H1 (cell line): Measurements from ENCODE around the gene P3H2. TPM values are rescaled to one million over a fixed set of nuclear protein-coding genes. Genes with fewer than 3 reads are reported as not detected.

Source experiments
- CTCF ChIA-PET: fragments of 300-600 bp; sonication (Branson Sonifier 250); formaldehyde crosslinking; loops from one replicate; lab custom pipeline; 2021; ENCODE audit not compliant: partially characterized antibody; lab: Charles Lee
- POLR2A ChIA-PET: fragments of 300-600 bp; sonication (Branson Sonifier 250); formaldehyde crosslinking; loops from one replicate; lab custom pipeline; 2021; ENCODE audit warnings: inconsistent platforms; ENCODE audit not compliant: partially characterized antibody; lab: Charles Lee
- DNase-seq, 2 experiments: peaks; one replicate each; pipeline versions ENCODE4 v3.0.0 to v3.0.0-alpha.2; 2010 to 2022; ENCODE audit warnings: low spot score in 2 of 2, low read depth in 1 of 2, mixed read lengths in 1 of 2
- FAIRE-seq: peaks from 2 replicates; lab custom pipeline; 2011; peaks lifted over from hg19 to GRCh38; lab: Jason Lieb, UNC
- H2AFZ ChIP-seq: 2 replicates; pipeline ENCODE4 v1.8.1; 2012; ENCODE audit warnings: low read length, inconsistent platforms
- H2AK5ac ChIP-seq: 2 replicates; pipeline ENCODE4 v1.6.1; 2013; ENCODE audit warnings: low read depth, low read length
- H2BK120ac ChIP-seq: replicated peaks from 2 replicates; pipeline ENCODE3; 2013; ENCODE audit warnings: low read depth, low read length, inconsistent platforms
- H2BK12ac ChIP-seq: 2 replicates; pipeline ENCODE4 v1.6.1; 2013; ENCODE audit warnings: low read depth, low read length
- H2BK15ac ChIP-seq: 2 replicates; pipeline ENCODE4 v1.6.1; 2013; ENCODE audit warnings: low read length
- H2BK20ac ChIP-seq: 2 replicates; pipeline ENCODE4 v1.6.1; 2013; ENCODE audit warnings: low read length
- H2BK5ac ChIP-seq: 2 replicates; pipeline ENCODE4 v1.6.1; 2013; ENCODE audit warnings: low read depth, low read length
- H3K14ac ChIP-seq: 2 replicates; pipeline ENCODE4 v1.6.1; 2013; ENCODE audit warnings: inconsistent platforms; ENCODE audit not compliant: insufficient read length
- H3K18ac ChIP-seq: 2 replicates; pipeline ENCODE4 v1.6.1; 2013; ENCODE audit warnings: low read length; ENCODE audit errors: extremely low read depth
- H3K23ac ChIP-seq: 2 replicates; pipeline ENCODE4 v1.6.1; 2013; ENCODE audit warnings: inconsistent platforms; ENCODE audit not compliant: insufficient read length
- H3K23me2 ChIP-seq: 2 replicates; pipeline ENCODE4 v1.6.1; 2013; ENCODE audit warnings: low read depth, low read length
- H3K27ac ChIP-seq: 2 replicates; pipeline ENCODE4 v1.6.1; 2011; ENCODE audit warnings: low read depth, low read length, inconsistent platforms
- H3K27me3 ChIP-seq, 4 experiments: replicated peaks in 1 of 4; 1 replicate in 1 of 4; 2 replicates in 3 of 4; pipeline versions ENCODE4 v1.6.1 to v1.8.1; 2011 to 2013; ENCODE audit warnings: low read length in 3 of 4, mild to moderate bottlenecking in 3 of 4, inconsistent platforms in 2 of 4, mixed read lengths in 2 of 4, moderate library complexity in 1 of 4; ENCODE audit not compliant: control insufficient read depth in 3 of 4, insufficient read depth in 3 of 4; ENCODE audit errors: extremely low read depth in 1 of 4
- H3K36me3 ChIP-seq, 4 experiments: 2 replicates each; pipeline versions ENCODE4 v1.6.1 to v1.8.1; 2011 to 2013; ENCODE audit warnings: mild to moderate bottlenecking in 4 of 4, low read length in 3 of 4, moderate library complexity in 2 of 4, control low read depth in 1 of 4, inconsistent platforms in 1 of 4; ENCODE audit not compliant: insufficient read depth in 4 of 4, control insufficient read depth in 2 of 4
- H3K4ac ChIP-seq: replicated peaks from 2 replicates; pipeline ENCODE3; 2013; ENCODE audit warnings: low read length, low read depth, mixed read lengths, inconsistent platforms; ENCODE audit not compliant: insufficient read length
- H3K4me1 ChIP-seq, 4 experiments: replicated peaks in 1 of 4; 1 replicate in 1 of 4; 2 replicates in 3 of 4; pipeline versions ENCODE4 v1.6.1 to v1.8.1; 2011 to 2013; ENCODE audit warnings: low read length in 3 of 4, inconsistent platforms in 2 of 4, mixed read lengths in 1 of 4; ENCODE audit not compliant: insufficient read depth in 4 of 4, control insufficient read depth in 3 of 4
- H3K4me2 ChIP-seq, 2 experiments: 2 replicates each; pipeline versions ENCODE4 v1.6.1 to v1.8.1; 2011 to 2013; ENCODE audit warnings: low read depth in 2 of 2, low read length in 2 of 2, control low read depth in 1 of 2, inconsistent platforms in 1 of 2, mild to moderate bottlenecking in 1 of 2; ENCODE audit not compliant: insufficient read depth in 1 of 2
- H3K4me3 ChIP-seq, 4 experiments: fragments of 200-600, 300-600 bp in 1 of 4; sonication (generic), shearing (Covaris generic), sonication (Bioruptor Twin) in 1 of 4; 2 replicates each; pipeline versions ENCODE4 v1.5.1 to v1.8.1; 2011 to 2016; ENCODE audit warnings: low read length in 4 of 4, low read depth in 3 of 4, control low read depth in 2 of 4, inconsistent platforms in 2 of 4, mild to moderate bottlenecking in 2 of 4, mixed read lengths in 1 of 4, moderate library complexity in 1 of 4; ENCODE audit not compliant: insufficient read depth in 2 of 4; ENCODE audit errors: extremely low read depth in 1 of 4
- H3K56ac ChIP-seq: replicated peaks from 2 replicates; pipeline ENCODE3; 2013; ENCODE audit warnings: low read depth, mild to moderate bottlenecking, mixed read lengths, low read length, inconsistent platforms; ENCODE audit not compliant: insufficient read length
- H3K79me1 ChIP-seq: 2 replicates; pipeline ENCODE4 v1.6.1; 2013; ENCODE audit warnings: low read depth, low read length, control low read depth
- H3K79me2 ChIP-seq, 2 experiments: 2 replicates each; pipeline versions ENCODE4 v1.6.1 to v1.8.1; 2012 to 2013; ENCODE audit warnings: low read length in 2 of 2, mild to moderate bottlenecking in 2 of 2, inconsistent platforms in 1 of 2; ENCODE audit not compliant: insufficient read depth in 2 of 2, control insufficient read depth in 1 of 2
- H3K9ac ChIP-seq, 4 experiments: replicated peaks in 1 of 4; 1 replicate in 1 of 4; 2 replicates in 3 of 4; pipeline versions ENCODE4 v1.6.1 to v1.8.1; 2011 to 2013; ENCODE audit warnings: low read depth in 3 of 4, low read length in 3 of 4, control low read depth in 2 of 4, mild to moderate bottlenecking in 2 of 4, moderate library complexity in 2 of 4, inconsistent platforms in 1 of 4; ENCODE audit errors: extremely low read depth in 1 of 4
- H3K9me3 ChIP-seq, 2 experiments: 2 replicates each; pipeline versions ENCODE4 v1.6.1 to v1.8.1; 2012 to 2013; ENCODE audit warnings: mild to moderate bottlenecking in 2 of 2, moderate library complexity in 2 of 2, control low read depth in 1 of 2, inconsistent platforms in 1 of 2, low read depth in 1 of 2, low read length in 1 of 2, mixed read lengths in 1 of 2; ENCODE audit not compliant: insufficient read depth in 2 of 2
- H4K20me1 ChIP-seq, 2 experiments: replicated peaks in 1 of 2; 2 replicates each; pipeline versions ENCODE3 to v1.8.1; 2011 to 2013; ENCODE audit warnings: inconsistent platforms in 2 of 2, low read length in 2 of 2, mild to moderate bottlenecking in 1 of 2; ENCODE audit not compliant: insufficient read depth in 2 of 2, control insufficient read depth in 1 of 2
- H4K5ac ChIP-seq: 2 replicates; pipeline ENCODE4 v1.6.1; 2013; ENCODE audit warnings: low read length, low read depth, mixed read lengths, inconsistent platforms; ENCODE audit not compliant: insufficient read length
- H4K8ac ChIP-seq: 2 replicates; pipeline ENCODE4 v1.8.0; 2013; ENCODE audit warnings: mild to moderate bottlenecking, moderate library complexity, low read length, inconsistent platforms; ENCODE audit not compliant: insufficient read depth; ENCODE audit errors: extremely low read depth
- H4K91ac ChIP-seq: replicated peaks from 2 replicates; pipeline ENCODE3; 2013; ENCODE audit warnings: low read length, mixed read lengths, inconsistent platforms; ENCODE audit not compliant: insufficient read length
- CREB1 ChIP-seq: IDR thresholded peaks from 2 replicates; pipeline ENCODE4 v1.6.1; 2012; ENCODE audit warnings: inconsistent platforms
- EGR1 ChIP-seq: IDR thresholded peaks from 2 replicates; pipeline ENCODE4 v1.6.1; 2011; ENCODE audit warnings: low read depth, low read length, borderline replicate concordance
- KDM5A ChIP-seq: fragments of 200-600 bp; IDR thresholded peaks from 2 replicates; pipeline ENCODE4 v1.7.1; 2012; ENCODE audit warnings: mild to moderate bottlenecking, low read length, inconsistent platforms, mixed read lengths
- SIRT6 ChIP-seq: IDR thresholded peaks from one replicate; pipeline ENCODE4 v1.7.1; 2012; ENCODE audit warnings: low read length, inconsistent platforms
- WGBS, 2 experiments: shearing (Covaris generic) in 1 of 2; methylation state at CpG; one replicate each; pipeline versions ENCODE4 v1.1.6 to v1.1.7; 2013 to 2015; ENCODE audit warnings: low lambda C conversion rate in 2 of 2, mixed read lengths in 2 of 2, inconsistent platforms in 1 of 2, low coverage in 1 of 2, missing lambda C conversion rate in 1 of 2; ENCODE audit not compliant: insufficient replicate concordance in 2 of 2, insufficient coverage in 1 of 2, insufficient read length in 1 of 2; ENCODE audit errors: extremely low coverage in 1 of 2, missing lambda C conversion rate in 1 of 2; 5-methylcytosine and 5-hydroxymethylcytosine counted together
- polyA plus RNA-seq, 7 experiments: library from polyadenylated mRNA; depleted of rRNA in 3 of 7; stranded (reverse) in 5 of 7; unstranded in 2 of 7; fragments of >200 nt in 5 of 7; fragments of 200-250 nt in 2 of 7; gene quantifications; 1 replicate in 5 of 7; 2 replicates in 1 of 7; 4 replicates in 1 of 7; pipeline versions ENCODE4 v1.2.1 to v1.2.3, GENCODE V29; 2011 to 2013; ENCODE audit warnings: missing spikeins in 2 of 7, mixed read lengths in 2 of 7
- total RNA-seq: library from RNA; stranded (reverse); fragmentation: NEBNext Ultra II Directional; extraction: Animal tissue kit (Norgen Biotek cat#: 25700); gene quantifications from 2 replicates; pipeline ENCODE4 v1.2.1, GENCODE V29; 2021
- TF ChIP-seq, protein P1 (sequence below): IDR thresholded peaks from 2 replicates; pipeline ENCODE4 v1.6.1; 2011; ENCODE audit warnings: low read length, improper control_type of control experiment

The P3H2 gene
- total and polyA plus RNA-seq, 2 of the 8 experiments (the other 6 are each of a cell fraction or from before 2014, with no cell fraction given), result 40.5 to 60.4 TPM

DNA sequence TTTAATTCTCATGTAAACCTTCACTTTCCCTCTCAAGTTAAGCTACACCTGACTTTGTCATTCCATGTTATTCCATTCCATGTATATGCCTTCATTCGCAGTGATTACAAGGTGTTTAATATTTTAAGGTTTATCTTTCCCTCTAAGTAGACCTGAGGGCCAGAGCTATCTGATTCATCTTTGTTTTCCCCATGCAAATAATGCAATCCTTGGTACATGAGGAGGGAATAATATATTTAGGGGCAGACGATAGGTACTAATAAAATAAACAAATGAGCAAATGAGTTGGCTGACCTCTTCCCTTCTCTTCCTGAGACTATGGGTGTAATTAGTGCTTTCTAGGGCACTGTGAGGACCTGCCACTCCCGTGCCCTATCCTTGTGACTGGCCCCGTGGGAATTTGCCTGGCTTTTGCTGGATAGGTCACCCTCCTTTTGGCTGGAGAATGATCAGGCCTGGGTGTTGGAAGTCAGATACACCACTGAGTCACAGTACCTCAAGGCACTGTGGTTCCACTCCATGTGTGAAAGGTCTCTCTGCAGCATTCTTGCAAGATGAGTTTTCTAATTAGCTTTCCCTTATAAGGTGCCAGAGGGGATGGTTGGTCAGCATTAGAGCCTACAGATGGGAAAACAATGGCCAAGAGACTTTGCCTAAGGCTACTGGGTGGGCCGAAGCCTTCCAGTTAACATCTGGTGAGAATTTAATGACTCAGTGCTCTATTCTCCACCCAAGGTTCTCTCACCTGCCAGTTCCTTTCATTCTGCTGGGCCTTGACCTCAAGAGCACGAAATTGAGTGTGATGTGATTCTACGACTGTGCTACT is 183.2 kb downstream of the P3H2 start:
- H3K27me3 ChIP-seq, result no peaks in the 10 kb centered on the region
- ChIA-PET POLR2A (no interaction called here), CTCF (interaction anchor here (1.1 to 5.0 kb wide), 2 partner anchors 10 to 286 kb away, joined by 3 to 30 read pairs; no protein-coding TSS in a partner anchor)
- no peak overlapping the region for H3K23ac ChIP-seq
- no peaks in the 10 kb centered on the region for H4K20me1 ChIP-seq
- no peak overlapping the region for H3K56ac ChIP-seq
- DNase-seq, result no peak
- FAIRE-seq, result no peak
- no peaks in the 10 kb centered on the region; a peak in 1 of 4 replicates for H3K9me3 ChIP-seq
- no peak overlapping the region for H4K5ac ChIP-seq
- H3K9ac ChIP-seq, result no peak overlapping the region
- TF ChIP-seq, protein P1, sequence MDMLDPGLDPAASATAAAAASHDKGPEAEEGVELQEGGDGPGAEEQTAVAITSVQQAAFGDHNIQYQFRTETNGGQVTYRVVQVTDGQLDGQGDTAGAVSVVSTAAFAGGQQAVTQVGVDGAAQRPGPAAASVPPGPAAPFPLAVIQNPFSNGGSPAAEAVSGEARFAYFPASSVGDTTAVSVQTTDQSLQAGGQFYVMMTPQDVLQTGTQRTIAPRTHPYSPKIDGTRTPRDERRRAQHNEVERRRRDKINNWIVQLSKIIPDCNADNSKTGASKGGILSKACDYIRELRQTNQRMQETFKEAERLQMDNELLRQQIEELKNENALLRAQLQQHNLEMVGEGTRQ, result no peak
- TF ChIP-seq CREB1 (no peak), SIRT6 (no peak), KDM5A (no peak), EGR1 (no peak)
- TF ChIP-seq, all 59 proteins: peak for 0
- no peak overlapping the region for H3K18ac ChIP-seq
- H3K4me2 ChIP-seq, result no peak overlapping the region
- no peak overlapping the region for H2BK20ac ChIP-seq
- no peak overlapping the region for H2AFZ ChIP-seq
- no peaks in the 10 kb centered on the region for H3K79me2 ChIP-seq
- no peak overlapping the region for H4K91ac ChIP-seq
- no peak overlapping the region for H3K27ac ChIP-seq
- H3K36me3 ChIP-seq, result no peaks in the 10 kb centered on the region
- no peak overlapping the region for H2AK5ac ChIP-seq
- H3K14ac ChIP-seq, result no peak overlapping the region
- WGBS, 2 experiments, result 95% methylated on average over 7 of the region's 7 CpGs; no CpG with 5 or more reads in 1 of the 2 experiments
- no peak overlapping the region for H2BK5ac ChIP-seq
- no peak overlapping the region for H3K4me3 ChIP-seq
- H3K4me1 ChIP-seq, result no peaks in the 10 kb centered on the region
- no peak overlapping the region for H2BK15ac ChIP-seq
- no peak overlapping the region for H2BK120ac ChIP-seq
- no peaks in the 10 kb centered on the region for H3K23me2 ChIP-seq
- H3K4ac ChIP-seq, result no peak overlapping the region
- no peak overlapping the region for H4K8ac ChIP-seq
- no peaks in the 10 kb centered on the region for H3K79me1 ChIP-seq
- no peak overlapping the region for H2BK12ac ChIP-seq
